Measurements from ENCODE around the gene TREML2.
A peak's percentile ranks its signal among the peaks of the same experiment; 100 is the strongest.
"Not testable (repeated sequence)": the region's sequence is repeated elsewhere in the genome, so short reads cannot be mapped to it uniquely, and the experiment has no call there.

Gene TREML2

GRCh38 chr6:41191569-41191968, 9.4 kb downstream of the TREML2 start:
- Histone ChIP-seq H3K9me3 (ENCODE audit: low read length) (peaks cover 3% of the 10 kb centered on the region; the same call in 1 of the 2 replicates), H3K9me2 (ENCODE audit: low read depth, low read length) (no peaks in the 10 kb centered on the region), H3K36me3 (ENCODE audit: insufficient read depth, low read length) (no peaks in the 10 kb centered on the region), H2AFZ (ENCODE audit: low read length) (no peak overlapping the region), H3K27ac (ENCODE audit: low read depth, low read length, poor library complexity, severe bottlenecking) (no peak overlapping the region), H3K9ac (ENCODE audit: low read length) (no peak overlapping the region), H4K20me1 (ENCODE audit: insufficient read depth, low read length) (no peaks in the 10 kb centered on the region), H3K4me2 (ENCODE audit: low read length) (no peak overlapping the region), H3K4me1 (ENCODE audit: insufficient read depth, low read length, severe bottlenecking) (no peaks in the 10 kb centered on the region), H3K4me3 (ENCODE audit: low read depth, low read length, poor library complexity, severe bottlenecking) (no peak overlapping the region), H3K79me2 (ENCODE audit: insufficient read depth, low read length) (no peaks in the 10 kb centered on the region), H3K27me3 (ENCODE audit: insufficient read depth, low read length) (no peaks in the 10 kb centered on the region; the same call in 1 of the 2 replicates), H3F3A (ENCODE audit: insufficient read depth, low read length) (no peaks in the 10 kb centered on the region)
- no peak for TF ChIP-seq EZH2 (IDR thresholded peaks at IDR 0.05; ENCODE audit: borderline replicate concordance, low read length)
- TF ChIP-seq CTCF (IDR thresholded peaks at IDR 0.05; ENCODE audit: low read length), result peak; percentile 68

- no peaks in the 10 kb centered on the region for H3K9me2 ChIP-seq (ENCODE audit: low read depth, low read length)
- H3K27me3 ChIP-seq (ENCODE audit: insufficient read depth, low read length), result no peaks in the 10 kb centered on the region; the same call in 1 of the 2 replicates
- H3K9me3 ChIP-seq (ENCODE audit: low read length), result peaks cover 3% of the 10 kb centered on the region; the same call in 1 of the 2 replicates
- no peaks in the 10 kb centered on the region for H3K4me1 ChIP-seq (ENCODE audit: insufficient read depth, low read length, severe bottlenecking)
- H3K27ac ChIP-seq (ENCODE audit: low read depth, low read length, poor library complexity, severe bottlenecking), result no peak overlapping the region
- H3K36me3 ChIP-seq (ENCODE audit: insufficient read depth, low read length), result no peaks in the 10 kb centered on the region
- H3K79me2 ChIP-seq (ENCODE audit: insufficient read depth, low read length), result no peaks in the 10 kb centered on the region
- H4K20me1 ChIP-seq (ENCODE audit: insufficient read depth, low read length), result no peaks in the 10 kb centered on the region
- no peak overlapping the region for H3K4me3 ChIP-seq (ENCODE audit: low read depth, low read length, poor library complexity, severe bottlenecking)
- H3K4me2 ChIP-seq (ENCODE audit: low read length), result no peak overlapping the region
- H3F3A ChIP-seq (ENCODE audit: insufficient read depth, low read length), result no peaks in the 10 kb centered on the region
- no peak for TF ChIP-seq CTCF (IDR thresholded peaks at IDR 0.05; ENCODE audit: low read length)
- TF ChIP-seq EZH2 (IDR thresholded peaks at IDR 0.05; ENCODE audit: borderline replicate concordance, low read length), result no peak
- no peak overlapping the region for H3K9ac ChIP-seq (ENCODE audit: low read length)
- no peak overlapping the region for H2AFZ ChIP-seq (ENCODE audit: low read length)
Measured at GRCh38 chr6:41190791-41191190, 10.2 kb downstream of the TREML2 start.

- H3K4me1 ChIP-seq (ENCODE audit: insufficient read depth, low read length, severe bottlenecking), result no peaks in the 10 kb centered on the region
Measured at GRCh38 chr6:41189967-41190366, 11.0 kb downstream of the TREML2 start.

GRCh38 chr6:41189046-41189445, 11.9 kb downstream of the TREML2 start:
- not testable (repeated sequence) for H3K27ac ChIP-seq (ENCODE audit: low read depth, low read length, poor library complexity, severe bottlenecking); H3K9me3 ChIP-seq (ENCODE audit: low read length); H3F3A ChIP-seq (ENCODE audit: insufficient read depth, low read length); H3K36me3 ChIP-seq (ENCODE audit: insufficient read depth, low read length); H3K27me3 ChIP-seq (ENCODE audit: insufficient read depth, low read length); H2AFZ ChIP-seq (ENCODE audit: low read length); H3K4me2 ChIP-seq (ENCODE audit: low read length); H3K79me2 ChIP-seq (ENCODE audit: insufficient read depth, low read length); H3K9me2 ChIP-seq (ENCODE audit: low read depth, low read length); H3K4me3 ChIP-seq (ENCODE audit: low read depth, low read length, poor library complexity, severe bottlenecking); H3K9ac ChIP-seq (ENCODE audit: low read length); H4K20me1 ChIP-seq (ENCODE audit: insufficient read depth, low read length); H3K4me1 ChIP-seq (ENCODE audit: insufficient read depth, low read length, severe bottlenecking)

More at GRCh38 chr6:41189967-41190366, 11.0 kb downstream of the TREML2 start:
- peaks cover 3% of the 10 kb centered on the region; the same call in 1 of the 2 replicates for H3K9me3 ChIP-seq (ENCODE audit: low read length)
- no peaks in the 10 kb centered on the region for H3K79me2 ChIP-seq (ENCODE audit: insufficient read depth, low read length)
- H3F3A ChIP-seq (ENCODE audit: insufficient read depth, low read length), result no peaks in the 10 kb centered on the region
- no peak overlapping the region for H3K4me2 ChIP-seq (ENCODE audit: low read length)
- H2AFZ ChIP-seq (ENCODE audit: low read length), result no peak overlapping the region
- no peak overlapping the region for H3K9ac ChIP-seq (ENCODE audit: low read length)
- H3K36me3 ChIP-seq (ENCODE audit: insufficient read depth, low read length), result no peaks in the 10 kb centered on the region
- H3K9me2 ChIP-seq (ENCODE audit: low read depth, low read length), result no peaks in the 10 kb centered on the region
- H3K4me3 ChIP-seq (ENCODE audit: low read depth, low read length, poor library complexity, severe bottlenecking), result no peak overlapping the region
- no peak overlapping the region for H3K27ac ChIP-seq (ENCODE audit: low read depth, low read length, poor library complexity, severe bottlenecking)
- TF ChIP-seq CTCF (IDR thresholded peaks at IDR 0.05; ENCODE audit: low read length), result no peak
- no peak for TF ChIP-seq EZH2 (IDR thresholded peaks at IDR 0.05; ENCODE audit: borderline replicate concordance, low read length)
- no peaks in the 10 kb centered on the region for H4K20me1 ChIP-seq (ENCODE audit: insufficient read depth, low read length)
- no peaks in the 10 kb centered on the region; the same call in 1 of the 2 replicates for H3K27me3 ChIP-seq (ENCODE audit: insufficient read depth, low read length)
